Peyer's patch (tissue), 4 donors: ENCODE results near the gene LNX2. TPM values are rescaled to one million over a fixed set of nuclear protein-coding genes. Genes with fewer than 3 reads are reported as not detected.

Experiments used
- DNase-seq, 3 donors: peaks; one replicate each; pipeline ENCODE4 v3.0.0-alpha.2; 2017 to 2019
- H3K27ac ChIP-seq, 4 donors: fragments of 200-600 bp; sonication (generic); one replicate each; pipeline ENCODE4 v1.5.1; 2016 to 2019
- H3K27me3 ChIP-seq, 2 donors: fragments of 200-600 bp; sonication (generic); one replicate each; pipeline ENCODE4 v1.5.1; 2019
- H3K36me3 ChIP-seq, 3 donors: fragments of 200-600 bp; sonication (generic); one replicate each; pipeline ENCODE4 v1.5.1; 2016 to 2019
- H3K4me1 ChIP-seq, 4 donors: fragments of 200-600 bp; sonication (generic); one replicate each; pipeline ENCODE4 v1.5.1; 2016 to 2019
- H3K4me3 ChIP-seq, 4 donors: fragments of 200-600 bp; sonication (generic); 1 replicate in 3 of 4; 2 replicates in 1 of 4; pipeline ENCODE4 v1.5.1; 2016 to 2019; ENCODE audit warnings: mild to moderate bottlenecking in 1 of 4
- H3K9me3 ChIP-seq, 4 donors: fragments of 200-600 bp; sonication (generic); one replicate each; pipeline ENCODE4 v1.5.1; 2016 to 2019; ENCODE audit warnings: mild to moderate bottlenecking in 1 of 4
- POLR2A ChIP-seq, 2 donors: fragments of 450-650 bp; IDR thresholded peaks; one replicate each; pipeline ENCODE4 v1.5.1; 2017; ENCODE audit warnings: antibody characterized with exemption in 2 of 2, mild to moderate bottlenecking in 2 of 2, moderate library complexity in 2 of 2
- total RNA-seq, 4 donors: library from RNA; depleted of rRNA; stranded (reverse); fragments of >200 nt; gene quantifications; one replicate each; pipeline ENCODE4 v1.1.0, GENCODE V29; 2016
- TF ChIP-seq, protein P1 (sequence below), 6 experiments: fragments of 450-650 bp in 4 of 6; fragments of 200-600 bp in 2 of 6; sonication (generic) in 1 of 6; IDR thresholded peaks; one replicate each; pipeline ENCODE4 v1.5.1; 2017 to 2019; ENCODE audit warnings: antibody characterized with exemption in 6 of 6, mild to moderate bottlenecking in 3 of 6, moderate library complexity in 1 of 6

LNX2 gene
- total RNA-seq, 4 donors from 2014 or later: 12.4 to 39.6 (median 25.6) TPM

DNA sequence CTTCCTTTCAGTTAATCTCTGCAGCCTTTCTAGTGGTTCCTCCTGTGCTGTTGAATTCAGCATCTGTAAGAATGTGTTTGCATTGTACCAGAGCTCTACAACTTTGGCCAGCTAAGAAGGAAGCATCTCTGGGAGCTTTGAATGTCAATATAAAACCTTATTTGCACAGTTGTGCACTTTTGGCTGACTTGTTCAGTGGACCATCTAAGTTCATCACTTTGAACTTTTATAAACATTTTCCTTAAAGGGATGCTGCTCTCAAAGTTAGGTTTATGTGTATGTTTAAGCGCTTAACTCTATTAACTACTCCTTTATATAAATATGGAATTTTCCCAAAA, 16.9 kb upstream of the LNX2 start:
- no peaks in the 10 kb centered on the region for H3K27me3 ChIP-seq
- TF ChIP-seq, protein P1, sequence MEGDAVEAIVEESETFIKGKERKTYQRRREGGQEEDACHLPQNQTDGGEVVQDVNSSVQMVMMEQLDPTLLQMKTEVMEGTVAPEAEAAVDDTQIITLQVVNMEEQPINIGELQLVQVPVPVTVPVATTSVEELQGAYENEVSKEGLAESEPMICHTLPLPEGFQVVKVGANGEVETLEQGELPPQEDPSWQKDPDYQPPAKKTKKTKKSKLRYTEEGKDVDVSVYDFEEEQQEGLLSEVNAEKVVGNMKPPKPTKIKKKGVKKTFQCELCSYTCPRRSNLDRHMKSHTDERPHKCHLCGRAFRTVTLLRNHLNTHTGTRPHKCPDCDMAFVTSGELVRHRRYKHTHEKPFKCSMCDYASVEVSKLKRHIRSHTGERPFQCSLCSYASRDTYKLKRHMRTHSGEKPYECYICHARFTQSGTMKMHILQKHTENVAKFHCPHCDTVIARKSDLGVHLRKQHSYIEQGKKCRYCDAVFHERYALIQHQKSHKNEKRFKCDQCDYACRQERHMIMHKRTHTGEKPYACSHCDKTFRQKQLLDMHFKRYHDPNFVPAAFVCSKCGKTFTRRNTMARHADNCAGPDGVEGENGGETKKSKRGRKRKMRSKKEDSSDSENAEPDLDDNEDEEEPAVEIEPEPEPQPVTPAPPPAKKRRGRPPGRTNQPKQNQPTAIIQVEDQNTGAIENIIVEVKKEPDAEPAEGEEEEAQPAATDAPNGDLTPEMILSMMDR (IDR thresholded peaks at IDR 0.05): no peak
- no peak for TF ChIP-seq POLR2A (IDR thresholded peaks at IDR 0.05)
- H3K4me3 ChIP-seq: no peak overlapping the region
- H3K27ac ChIP-seq: no peak overlapping the region
- peaks cover 0 to 12% (median 0%) of the 10 kb centered on the region in 4 donors for H3K4me1 ChIP-seq
- no peak for DNase-seq
- no peaks in the 10 kb centered on the region for H3K9me3 ChIP-seq
- no peaks in the 10 kb centered on the region for H3K36me3 ChIP-seq

GRCh38 chr13:27636589-27637288, 16.4 kb upstream of the LNX2 start:
- Histone ChIP-seq H3K27ac (no peak overlapping the region), H3K27me3 (no peaks in the 10 kb centered on the region), H3K4me3 (no peak overlapping the region), H3K9me3 (no peaks in the 10 kb centered on the region), H3K36me3 (no peaks in the 10 kb centered on the region), H3K4me1 (peaks cover 0 to 8% (median 0%) of the 10 kb centered on the region in 4 donors)
- no peak for TF ChIP-seq POLR2A (IDR thresholded peaks at IDR 0.05)
- TF ChIP-seq, protein P1 (IDR thresholded peaks at IDR 0.05): no peak
- no peak for DNase-seq

GRCh38 chr13:27635266-27635665, 14.9 kb upstream of the LNX2 start:
- DNase-seq: no peak
- Histone ChIP-seq H3K27ac (no peak overlapping the region), H3K36me3 (no peaks in the 10 kb centered on the region), H3K4me1 (peaks cover 0 to 7% (median 0%) of the 10 kb centered on the region in 4 donors), H3K9me3 (no peaks in the 10 kb centered on the region), H3K4me3 (no peak overlapping the region), H3K27me3 (no peaks in the 10 kb centered on the region)
- no peak for TF ChIP-seq POLR2A (IDR thresholded peaks at IDR 0.05)
- TF ChIP-seq, protein P1 (IDR thresholded peaks at IDR 0.05): no peak

DNA sequence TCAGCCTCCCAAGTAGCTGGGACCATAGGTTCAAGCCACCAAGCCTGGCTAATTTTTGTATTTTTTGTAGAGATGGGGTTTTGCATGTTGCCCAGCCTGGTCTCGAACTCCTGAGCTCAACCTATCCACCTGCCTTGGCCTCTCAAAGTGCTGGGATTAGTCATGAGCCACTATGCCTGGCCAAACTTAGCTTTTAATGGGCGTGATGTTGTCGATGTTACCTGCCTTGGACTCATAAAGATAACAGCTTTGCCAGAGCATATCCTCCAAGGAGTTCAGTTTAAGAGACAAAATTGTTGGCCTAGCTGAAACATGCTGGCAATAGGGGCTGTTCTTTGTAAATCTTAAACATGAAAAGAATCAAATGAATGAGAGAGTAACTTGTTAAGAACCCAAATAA, 14.5 kb upstream of the LNX2 start:
- DNase-seq: no peak
- no peaks in the 10 kb centered on the region for H3K27me3 ChIP-seq
- H3K4me1 ChIP-seq: peaks cover 0 to 7% (median 0%) of the 10 kb centered on the region in 4 donors
- no peaks in the 10 kb centered on the region for H3K9me3 ChIP-seq
- no peak overlapping the region for H3K4me3 ChIP-seq
- H3K27ac ChIP-seq: no peak overlapping the region
- H3K36me3 ChIP-seq: no peaks in the 10 kb centered on the region
- TF ChIP-seq, protein P1 (IDR thresholded peaks at IDR 0.05): no peak
- TF ChIP-seq POLR2A (IDR thresholded peaks at IDR 0.05): no peak

DNA sequence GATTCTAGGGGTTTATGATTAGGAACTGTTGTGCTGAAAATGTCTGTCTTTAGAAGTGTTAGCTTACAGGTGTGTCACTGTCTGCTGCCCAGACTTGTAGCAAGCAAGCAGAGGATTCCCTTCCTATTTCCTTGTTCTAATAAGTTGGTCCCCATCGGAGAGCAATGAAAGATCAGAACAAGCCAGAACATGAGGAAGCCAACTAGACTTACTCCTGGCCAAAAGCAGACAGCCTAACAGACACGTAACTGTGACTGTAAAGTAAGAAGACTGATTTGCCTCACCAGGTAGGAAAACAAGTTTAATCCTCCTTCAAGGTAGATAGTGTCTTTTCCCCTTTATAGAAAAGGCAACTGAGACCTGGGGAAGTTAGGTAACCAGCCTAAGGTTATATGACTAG, 13.9 kb upstream of the LNX2 start:
- DNase-seq: no peak
- H3K4me3 ChIP-seq: no peak overlapping the region
- H3K9me3 ChIP-seq: no peaks in the 10 kb centered on the region
- TF ChIP-seq POLR2A (IDR thresholded peaks at IDR 0.05): no peak
- TF ChIP-seq, protein P1 (IDR thresholded peaks at IDR 0.05): no peak
- no peaks in the 10 kb centered on the region for H3K36me3 ChIP-seq
- H3K27me3 ChIP-seq: no peaks in the 10 kb centered on the region
- peaks cover 0 to 7% (median 0%) of the 10 kb centered on the region in 4 donors for H3K4me1 ChIP-seq
- H3K27ac ChIP-seq: no peak overlapping the region
